SK-N-MC (cell line): ENCODE results near the gene ANTXRL.

ENCODE experiments used
- FOXP2 ChIP-seq: optimal IDR thresholded peaks from 2 replicates; pipeline ENCODE3; 2011; ENCODE audit warnings: mild to moderate bottlenecking, moderate library complexity; ENCODE audit not compliant: insufficient read depth; ENCODE audit errors: extremely low read length, control extremely low read depth
- POLR2AphosphoS5 ChIP-seq: IDR thresholded peaks from 2 replicates; pipeline ENCODE4 v1.6.1; 2012; ENCODE audit warnings: mild to moderate bottlenecking, low read depth, low read length, borderline replicate concordance

DNA sequence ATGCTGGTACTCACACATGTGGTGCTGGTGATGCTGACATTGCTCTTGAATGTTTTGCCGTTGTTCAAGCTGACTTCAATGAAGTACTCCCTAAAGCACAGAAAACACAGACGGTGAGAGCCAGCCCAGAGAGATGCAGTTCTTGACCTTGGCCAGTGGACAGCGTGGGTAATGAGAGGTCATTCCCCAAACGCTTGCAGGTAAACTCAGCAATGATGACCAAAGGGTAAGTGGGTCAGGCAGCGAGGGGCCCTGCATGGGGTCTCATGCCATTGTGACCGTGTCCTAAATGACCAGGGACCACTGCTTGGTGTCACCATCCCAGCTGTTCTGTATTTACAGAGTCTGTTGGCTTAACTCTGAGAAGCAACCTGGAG, 32.8 kb upstream of the ANTXRL start:
- TF ChIP-seq FOXP2 (no peak), POLR2AphosphoS5 (no peak)
